Gastroesophageal sphincter (tissue), 3 donors: ENCODE data around the gene GTF2A1.

Experiments
- EP300 ChIP-seq: sonication (generic); formaldehyde crosslinking; IDR thresholded peaks from one replicate; pipeline ENCODE4 v1.6.1; 2017; ENCODE audit warnings: antibody characterized with exemption, mild to moderate bottlenecking
- POLR2A ChIP-seq, 2 donors: fragments of 450-650 bp; IDR thresholded peaks; one replicate each; pipeline ENCODE4 v1.6.1; 2017; ENCODE audit warnings: antibody characterized with exemption in 2 of 2, mild to moderate bottlenecking in 2 of 2, moderate library complexity in 1 of 2
- POLR2AphosphoS5 ChIP-seq: sonication (generic); formaldehyde crosslinking; IDR thresholded peaks from one replicate; pipeline ENCODE4 v1.6.1; 2017; ENCODE audit warnings: antibody characterized with exemption
- TF ChIP-seq, protein P1 (sequence below), 4 experiments: fragments of 200-600 bp in 2 of 4; fragments of 450-650 bp in 2 of 4; sonication (generic) in 1 of 4; IDR thresholded peaks; one replicate each; pipeline ENCODE4 v1.5.1; 2017 to 2019; ENCODE audit warnings: antibody characterized with exemption in 4 of 4, mild to moderate bottlenecking in 2 of 4, moderate library complexity in 2 of 4

DNA sequence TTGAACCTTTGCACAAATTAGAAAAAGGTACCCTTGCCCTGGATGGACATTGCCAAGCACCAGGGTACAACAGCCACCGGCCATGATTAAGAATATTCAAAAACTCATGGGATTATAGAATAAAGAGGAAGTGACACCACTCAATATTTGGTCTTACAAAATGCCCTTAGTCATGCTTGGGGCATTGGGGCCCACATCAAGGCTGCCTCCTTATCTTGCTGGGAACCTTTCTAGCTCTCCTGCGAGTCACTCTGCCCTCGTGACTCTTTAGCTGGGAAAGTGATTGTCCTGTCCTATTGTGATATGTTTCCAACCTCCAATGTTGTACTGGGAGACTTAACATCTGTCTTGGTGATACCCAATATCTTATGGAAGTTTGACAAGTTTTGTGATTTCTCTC, 57.8 kb downstream of the GTF2A1 start:
- no peak for TF ChIP-seq POLR2A (IDR thresholded peaks at IDR 0.05)
- no peak for TF ChIP-seq EP300
- TF ChIP-seq, protein P1, sequence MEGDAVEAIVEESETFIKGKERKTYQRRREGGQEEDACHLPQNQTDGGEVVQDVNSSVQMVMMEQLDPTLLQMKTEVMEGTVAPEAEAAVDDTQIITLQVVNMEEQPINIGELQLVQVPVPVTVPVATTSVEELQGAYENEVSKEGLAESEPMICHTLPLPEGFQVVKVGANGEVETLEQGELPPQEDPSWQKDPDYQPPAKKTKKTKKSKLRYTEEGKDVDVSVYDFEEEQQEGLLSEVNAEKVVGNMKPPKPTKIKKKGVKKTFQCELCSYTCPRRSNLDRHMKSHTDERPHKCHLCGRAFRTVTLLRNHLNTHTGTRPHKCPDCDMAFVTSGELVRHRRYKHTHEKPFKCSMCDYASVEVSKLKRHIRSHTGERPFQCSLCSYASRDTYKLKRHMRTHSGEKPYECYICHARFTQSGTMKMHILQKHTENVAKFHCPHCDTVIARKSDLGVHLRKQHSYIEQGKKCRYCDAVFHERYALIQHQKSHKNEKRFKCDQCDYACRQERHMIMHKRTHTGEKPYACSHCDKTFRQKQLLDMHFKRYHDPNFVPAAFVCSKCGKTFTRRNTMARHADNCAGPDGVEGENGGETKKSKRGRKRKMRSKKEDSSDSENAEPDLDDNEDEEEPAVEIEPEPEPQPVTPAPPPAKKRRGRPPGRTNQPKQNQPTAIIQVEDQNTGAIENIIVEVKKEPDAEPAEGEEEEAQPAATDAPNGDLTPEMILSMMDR (IDR thresholded peaks at IDR 0.05) = no peak
- no peak for TF ChIP-seq POLR2AphosphoS5
